CMK (cell line): Measurements from ENCODE around the gene MEIS2.
A peak's percentile ranks its signal among the peaks of the same experiment; 100 is the strongest.

Source experiments
- DNase-seq: peaks from one replicate; pipeline ENCODE4 v3.0.0-alpha.2; 2010; ENCODE audit warnings: low read depth

Gene MEIS2

GRCh38 chr15:37038716-37039106 lies 61.6 kb downstream of the MEIS2 start:
- no peak for DNase-seq

GRCh38 chr15:37037850-37038715 lies 62.3 kb downstream of the MEIS2 start:
- no peak for DNase-seq

GRCh38 chr15:37037071-37037655 lies 63.2 kb downstream of the MEIS2 start:
- no peak for DNase-seq

GRCh38 chr15:37034835-37035748 lies 65.3 kb downstream of the MEIS2 start:
- no peak for DNase-seq

GRCh38 chr15:37034392-37034791 lies 66.0 kb downstream of the MEIS2 start:
- no peak for DNase-seq

- no peak for DNase-seq
Observed at GRCh38 chr15:37032091-37032775, 68.1 kb downstream of the MEIS2 start.

GRCh38 chr15:37031198-37031597 lies 69.2 kb downstream of the MEIS2 start:
- no peak for DNase-seq

GRCh38 chr15:37028625-37029296 lies 71.6 kb downstream of the MEIS2 start:
- no peak for DNase-seq

GRCh38 chr15:37020852-37021251 lies 79.5 kb downstream of the MEIS2 start:
- DNase-seq: no peak

GRCh38 chr15:37019479-37020433 lies 80.6 kb downstream of the MEIS2 start:
- DNase-seq: peak; percentile 5

GRCh38 chr15:37017031-37017625 lies 83.2 kb downstream of the MEIS2 start:
- no peak for DNase-seq

- no peak for DNase-seq
Observed at GRCh38 chr15:37016231-37016630, 84.1 kb downstream of the MEIS2 start.

GRCh38 chr15:37015451-37015850 lies 84.9 kb downstream of the MEIS2 start:
- DNase-seq: no peak

- DNase-seq: no peak
Observed at GRCh38 chr15:37015035-37015434, 85.3 kb downstream of the MEIS2 start.

- no peak for DNase-seq
Observed at GRCh38 chr15:37014566-37014965, 85.8 kb downstream of the MEIS2 start.

GRCh38 chr15:37014137-37014536 lies 86.2 kb downstream of the MEIS2 start:
- DNase-seq: no peak

- DNase-seq: no peak
Observed at GRCh38 chr15:37010595-37010994, 89.8 kb downstream of the MEIS2 start.

GRCh38 chr15:37009288-37009687 lies 91.1 kb downstream of the MEIS2 start:
- no peak for DNase-seq

GRCh38 chr15:37008205-37008604 lies 92.1 kb downstream of the MEIS2 start:
- DNase-seq: no peak

GRCh38 chr15:37007301-37007700 lies 93.0 kb downstream of the MEIS2 start:
- DNase-seq: no peak
